GM12891 (cell line): Measurements from ENCODE around the gene ADAMTSL3.

ENCODE experiments used
- DNase-seq: peaks from one replicate; pipeline ENCODE4 v3.0.0; 2011; ENCODE audit warnings: low spot score; ENCODE audit not compliant: insufficient read length
- FAIRE-seq: peaks from 2 replicates; lab custom pipeline; 2011; peaks lifted over from hg19 to GRCh38; lab: Jason Lieb, UNC
- PAX5 ChIP-seq: IDR thresholded peaks from 2 replicates; pipeline ENCODE4 v1.6.1; 2011; ENCODE audit warnings: low read length, moderate library complexity, mild to moderate bottlenecking; ENCODE audit not compliant: insufficient read depth, severe bottlenecking
- POLR2A ChIP-seq: IDR thresholded peaks from 2 replicates; pipeline ENCODE4 v1.6.1; 2011; ENCODE audit warnings: low read depth, low read length, control low read depth
- POLR2AphosphoS5 ChIP-seq: IDR thresholded peaks from 2 replicates; pipeline ENCODE4 v1.6.1; 2011; ENCODE audit warnings: low read depth, low read length, control low read depth
- POU2F2 ChIP-seq: IDR thresholded peaks from 2 replicates; pipeline ENCODE4 v1.6.1; 2011; ENCODE audit warnings: low read depth, mild to moderate bottlenecking, control low read depth, low read length, moderate library complexity
- SPI1 ChIP-seq: IDR thresholded peaks from 2 replicates; pipeline ENCODE4 v1.6.1; 2011; ENCODE audit warnings: low read depth, low read length, control low read depth
- TAF1 ChIP-seq: IDR thresholded peaks from 2 replicates; pipeline ENCODE4 v1.6.1; 2011; ENCODE audit warnings: low read depth, low read length, control low read depth

Gene ADAMTSL3

GRCh38 chr15:83767741-83768140 lies 113.8 kb downstream of the ADAMTSL3 start:
- DNase-seq (no peak), FAIRE-seq (no peak)
- no peak for TF ChIP-seq POLR2AphosphoS5
- no peak for TF ChIP-seq POU2F2
- TF ChIP-seq PAX5: no peak
- TF ChIP-seq SPI1: no peak
- no peak for TF ChIP-seq POLR2A
- no peak for TF ChIP-seq TAF1

- DNase-seq (no peak), FAIRE-seq (no peak)
- no peak for TF ChIP-seq SPI1
- no peak for TF ChIP-seq POU2F2
- TF ChIP-seq PAX5: no peak
- no peak for TF ChIP-seq POLR2A
- TF ChIP-seq POLR2AphosphoS5: no peak
- TF ChIP-seq TAF1: no peak
Measured at GRCh38 chr15:83769411-83769999, 115.6 kb downstream of the ADAMTSL3 start.

DNA sequence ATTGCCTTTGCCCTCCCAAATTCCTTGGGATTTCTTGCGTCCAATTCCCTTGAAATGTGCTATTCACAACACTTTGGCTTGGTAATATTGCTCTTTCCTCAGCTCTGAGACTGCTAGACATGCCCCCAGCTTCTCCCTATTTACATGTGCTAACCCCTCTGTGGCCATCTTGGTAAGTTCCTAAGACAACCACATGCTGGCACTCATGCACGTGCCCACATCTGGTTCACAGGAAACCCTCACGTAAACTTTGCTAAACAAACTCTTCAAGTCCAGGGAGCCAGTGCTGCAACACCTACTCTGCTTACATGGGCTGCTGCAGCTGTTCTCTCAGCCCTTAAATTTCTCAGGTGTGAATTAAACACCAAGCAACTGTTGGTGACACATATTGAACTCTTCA lies 121.8 kb downstream of the ADAMTSL3 start:
- TF ChIP-seq PAX5: no peak
- TF ChIP-seq POLR2AphosphoS5: no peak
- TF ChIP-seq TAF1: no peak
- TF ChIP-seq POLR2A: no peak
- no peak for TF ChIP-seq SPI1
- no peak for TF ChIP-seq POU2F2
- no peak for FAIRE-seq

DNA sequence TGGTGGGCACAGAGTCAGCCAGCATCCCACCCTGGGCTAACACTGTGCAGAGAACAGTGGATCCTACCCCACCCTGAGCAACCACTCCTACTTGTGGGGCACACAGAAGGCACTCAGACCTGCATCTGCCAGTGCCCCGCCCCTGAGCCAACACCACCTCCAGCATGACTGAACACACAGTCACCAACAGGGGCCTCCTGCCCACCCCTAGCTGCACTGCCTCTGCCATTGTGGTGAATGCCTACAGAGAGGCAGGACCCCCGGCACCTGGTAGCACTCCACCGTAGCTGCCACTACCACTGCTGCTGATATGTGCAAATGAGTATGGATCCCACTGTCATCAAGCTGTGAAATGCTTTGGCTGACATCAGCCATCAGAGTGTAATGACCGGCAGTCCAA lies 123.1 kb downstream of the ADAMTSL3 start:
- TF ChIP-seq SPI1 (no peak), POU2F2 (no peak), POLR2AphosphoS5 (no peak), TAF1 (no peak), PAX5 (no peak), POLR2A (no peak)

More for the DNA sequence above, 121.8 kb downstream of the ADAMTSL3 start:
- DNase-seq: no peak

DNA sequence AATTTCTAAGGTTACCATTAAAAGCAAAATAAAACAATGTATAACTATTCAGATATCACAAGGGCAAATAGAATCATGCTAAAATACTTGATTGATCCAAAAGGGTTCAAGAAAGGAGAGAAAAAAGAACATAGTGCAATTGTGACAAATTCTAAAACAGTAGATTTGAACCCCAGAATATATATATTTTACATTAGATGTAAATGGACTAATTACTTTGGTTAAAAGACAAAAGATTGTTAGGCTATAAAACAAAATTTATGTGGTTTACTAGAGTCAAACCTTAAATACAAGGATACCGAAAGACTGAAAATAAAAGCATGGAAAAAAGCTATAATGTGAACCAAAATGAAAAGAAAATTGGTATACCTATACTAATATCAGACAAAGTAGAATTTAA lies 129.3 kb downstream of the ADAMTSL3 start:
- DNase-seq (no peak), FAIRE-seq (no peak)
- TF ChIP-seq TAF1: no peak
- TF ChIP-seq POLR2A: no peak
- no peak for TF ChIP-seq SPI1
- TF ChIP-seq POLR2AphosphoS5: no peak
- TF ChIP-seq POU2F2: no peak
- TF ChIP-seq PAX5: no peak

More for the DNA sequence above, 123.1 kb downstream of the ADAMTSL3 start:
- DNase-seq (no peak), FAIRE-seq (no peak)

DNA sequence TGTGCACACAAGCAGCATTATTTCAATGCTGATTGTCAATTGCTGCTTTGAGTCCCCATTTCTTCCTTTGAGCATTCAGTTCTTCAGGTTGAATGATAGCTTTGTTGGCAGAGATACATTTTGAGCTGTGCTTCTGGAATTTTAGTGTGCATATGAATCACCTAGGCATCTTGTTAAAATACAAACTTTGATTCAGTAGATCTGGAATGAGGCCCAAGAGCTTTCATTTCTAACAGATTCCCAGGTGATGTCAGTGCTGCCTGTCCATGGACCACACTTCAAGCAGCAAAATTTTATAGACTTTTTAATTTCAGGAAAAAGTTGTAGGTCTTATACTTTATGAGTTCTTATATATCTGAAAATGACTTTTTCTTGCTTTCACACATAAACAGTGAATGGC lies 131.1 kb downstream of the ADAMTSL3 start:
- no peak for TF ChIP-seq TAF1
- no peak for TF ChIP-seq PAX5
- no peak for TF ChIP-seq SPI1
- TF ChIP-seq POLR2A: no peak
- no peak for TF ChIP-seq POLR2AphosphoS5
- no peak for TF ChIP-seq POU2F2
- DNase-seq (no peak), FAIRE-seq (no peak)

DNA sequence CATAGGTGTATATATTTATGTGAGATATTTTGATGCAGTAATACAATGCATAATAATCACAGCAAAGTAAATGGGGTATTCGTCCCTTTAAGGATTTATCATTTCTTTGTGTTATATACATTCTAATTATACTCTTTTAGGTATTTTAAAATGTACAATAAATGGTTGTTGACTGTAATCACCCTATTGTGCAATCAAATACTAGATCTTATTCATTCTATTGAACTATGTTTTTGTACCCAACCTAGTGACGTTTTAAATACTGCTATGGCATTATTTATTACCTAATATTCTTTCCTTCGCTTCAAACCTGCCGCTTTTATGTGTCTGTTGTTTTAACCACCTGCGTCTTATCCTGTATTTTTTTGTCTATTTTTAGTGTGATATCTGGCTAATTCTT lies 132.4 kb downstream of the ADAMTSL3 start:
- DNase-seq: no peak
- TF ChIP-seq POU2F2: no peak
- no peak for TF ChIP-seq SPI1
- no peak for TF ChIP-seq PAX5
- no peak for TF ChIP-seq POLR2A
- no peak for TF ChIP-seq TAF1
- no peak for TF ChIP-seq POLR2AphosphoS5
- FAIRE-seq: no peak

DNA sequence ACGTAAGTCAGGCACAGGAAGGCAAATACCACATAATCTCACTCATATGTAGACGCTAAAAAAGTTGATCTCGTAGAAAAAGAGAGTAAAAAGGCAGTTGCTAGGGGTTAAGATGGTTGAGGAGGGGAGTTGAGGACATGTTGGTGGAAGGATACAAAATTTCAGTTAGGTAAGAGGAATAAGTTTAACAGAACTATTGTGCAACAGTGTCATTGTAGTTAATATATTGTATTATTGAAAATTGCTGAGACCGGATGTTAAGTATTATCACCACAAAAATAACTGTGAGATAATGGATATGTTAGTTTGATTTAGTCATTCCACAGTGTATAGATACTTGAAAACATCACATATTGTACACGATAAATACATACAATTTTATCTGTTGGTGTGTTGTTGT lies 139.1 kb downstream of the ADAMTSL3 start:
- FAIRE-seq (no peak), DNase-seq (no peak)
- TF ChIP-seq POU2F2: no peak
- TF ChIP-seq SPI1: no peak
- no peak for TF ChIP-seq POLR2AphosphoS5
- TF ChIP-seq TAF1: no peak
- no peak for TF ChIP-seq PAX5
- no peak for TF ChIP-seq POLR2A

GRCh38 chr15:83794209-83794608 lies 140.3 kb downstream of the ADAMTSL3 start:
- DNase-seq (no peak), FAIRE-seq (no peak)
- no peak for TF ChIP-seq SPI1
- TF ChIP-seq POLR2A: no peak
- TF ChIP-seq POLR2AphosphoS5: no peak
- no peak for TF ChIP-seq PAX5
- no peak for TF ChIP-seq TAF1
- TF ChIP-seq POU2F2: no peak
